ENCODE measurements around the gene AGPAT1. TPM values are rescaled to one million over a fixed set of nuclear protein-coding genes. Genes with fewer than 3 reads are reported as not detected.

AGPAT1 gene
- total RNA-seq = 10 to 100 TPM; 27.9 to 39.7 (median 35.6) TPM
- polyA plus RNA-seq = 10 to 100 TPM; 13.6 to 23.3 (median 18.4) TPM
- long read RNA-seq, donor 1, transcript AGPAT1-203 (7 exons, 2,234 nt) = major isoform, 12 of 13 reads
- long read RNA-seq, donor 1, partial matches to known transcripts = 0 of 13 reads
- long read RNA-seq, donor 1, other reads (novel, unspliced or antisense) = 0 of 13 reads
- long read RNA-seq, donor 2, transcript AGPAT1-203 (7 exons, 2,234 nt) = major isoform, 15 of 15 reads
- long read RNA-seq, donor 2, partial matches to known transcripts = 0 of 15 reads
- long read RNA-seq, donor 2, other reads (novel, unspliced or antisense) = 0 of 15 reads

GRCh38 chr6:32175711-32176475, at the start of gene AGPAT1:
Gene AGPAT1, minus strand, starts transcription at chr6:32176084. Its CDS starts 4,588 bp downstream, at chr6:32171496.
- Histone ChIP-seq H3K4me3 (peak within 1 kb of the TSS; percentile 52 to 87 (median 62)), H3K4me1 (peaks cover 33 to 73% (median 58%) of the 10 kb centered on the region in 6 donors), H3K27ac (peak within 1 kb of the TSS; percentile 92 to 98 (median 95)), H3K36me3 (peaks cover 0 to 19% (median 12%) of the 10 kb centered on the region in 6 donors), H3K27me3 (replicated peaks in 1 of 7) (no peaks in the 10 kb centered on the region), H3K9me3 (no peaks in the 10 kb centered on the region)
- TF ChIP-seq POLR2AphosphoS5 (IDR thresholded peaks at IDR 0.05) (peak; percentile 90 to 93 (median 91)), CTCF (IDR thresholded peaks at IDR 0.05 in 8 of 11, conservative IDR thresholded peaks at IDR 0.05 in 3 of 11) (no peak), POLR2A (IDR thresholded peaks at IDR 0.05) (peak in 2 of 3 donors; percentile 13 to 20)
- peak; percentile 98 for DNase-seq
- intact Hi-C loops (cut with DNase I; ENCODE audit: low total_unique reads) = no loop called here
- WGBS, 5 donors = 0 to 2% (median 1%) methylated on average over 20 to 27 of the region's 27 CpGs

- Histone ChIP-seq H3K9me3 (no peaks in the 10 kb centered on the region), H3K4me1 (peaks cover 4 to 57% (median 34%) of the 10 kb centered on the region in 6 donors), H3K4me3 (no peak overlapping the region), H3K36me3 (no peaks in the 10 kb centered on the region), H3K27me3 (replicated peaks in 1 of 7) (no peaks in the 10 kb centered on the region), H3K27ac (peak overlapping the region in 6 of 8 donors; percentile 9 to 75 (median 58))
- DNase-seq = no peak
- intact Hi-C loops (cut with DNase I; ENCODE audit: low total_unique reads) = no loop called here
- no peak for TF ChIP-seq POLR2A (IDR thresholded peaks at IDR 0.05)
- TF ChIP-seq POLR2AphosphoS5 (IDR thresholded peaks at IDR 0.05) = peak in 1 of 3 donors; percentile 23
- no peak for TF ChIP-seq CTCF (IDR thresholded peaks at IDR 0.05 in 8 of 11, conservative IDR thresholded peaks at IDR 0.05 in 3 of 11)
- 52 to 68% (median 55%) methylated on average over 2 of the region's 2 CpGs for WGBS, 5 donors
Observed at GRCh38 chr6:32224696-32225095, 48.8 kb upstream of the AGPAT1 start.

- Histone ChIP-seq H3K36me3 (no peaks in the 10 kb centered on the region), H3K4me1 (peaks cover 4 to 57% (median 34%) of the 10 kb centered on the region in 6 donors), H3K27me3 (replicated peaks in 1 of 7) (no peaks in the 10 kb centered on the region), H3K4me3 (peak within 1 kb of the TSS in 2 of 8 donors; percentile 15 to 30), H3K9me3 (no peaks in the 10 kb centered on the region), H3K27ac (peak within 1 kb of the TSS in 6 of 8 donors; percentile 9 to 75 (median 58))
- WGBS, 5 donors = 52 to 59% (median 54%) methylated on average over 18 to 20 of the region's 20 CpGs
- DNase-seq = no peak
- TF ChIP-seq POLR2AphosphoS5 (IDR thresholded peaks at IDR 0.05) (peak in 1 of 3 donors; percentile 40), CTCF (IDR thresholded peaks at IDR 0.05 in 8 of 11, conservative IDR thresholded peaks at IDR 0.05 in 3 of 11) (no peak)
- intact Hi-C loops (cut with DNase I; ENCODE audit: low total_unique reads) = no loop called here
Observed at GRCh38 chr6:32223258-32224235, 47.7 kb upstream of the AGPAT1 start, which contains the start of gene NOTCH4. Gene NOTCH4, minus strand, starts transcription at chr6:32224067. Its CDS starts 139 bp downstream, at chr6:32223928.

Measured in spleen (tissue), 13 donors.